DMS153 treated with DMSO at 0.1 percent for 48 hours (cell line): ENCODE data around the gene KRTAP5-10.
"Not testable (repeated sequence)": the region's sequence is repeated elsewhere in the genome, so short reads cannot be mapped to it uniquely, and the experiment has no call there.

ENCODE experiments used
- DNase-seq: peaks from one replicate; lab custom pipeline; 2025; ENCODE audit not compliant: unreplicated experiment; lab: John Stamatoyannopoulos, UW

KRTAP5-10 gene

DNA sequence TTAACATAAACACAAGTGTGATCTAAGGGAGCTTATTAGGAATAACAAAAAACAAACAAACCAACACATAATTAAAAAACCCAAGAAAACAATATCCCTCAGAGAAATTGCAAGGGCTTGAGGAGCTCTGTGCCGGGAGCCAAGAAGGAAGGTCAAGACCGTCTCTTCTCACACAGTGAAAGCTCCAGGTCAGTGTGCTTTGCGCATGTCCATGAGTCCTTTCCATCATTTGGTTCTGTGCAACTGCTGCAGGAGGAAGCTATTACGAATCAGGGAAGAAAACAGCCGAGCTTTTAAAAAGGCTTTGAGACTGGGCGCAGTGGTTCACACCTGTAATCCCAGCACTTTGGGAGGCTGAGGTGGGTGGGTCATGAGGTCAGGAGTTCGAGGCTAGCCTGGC lies 23.0 kb upstream of the KRTAP5-10 start:
- DNase-seq, result no peak

DNA sequence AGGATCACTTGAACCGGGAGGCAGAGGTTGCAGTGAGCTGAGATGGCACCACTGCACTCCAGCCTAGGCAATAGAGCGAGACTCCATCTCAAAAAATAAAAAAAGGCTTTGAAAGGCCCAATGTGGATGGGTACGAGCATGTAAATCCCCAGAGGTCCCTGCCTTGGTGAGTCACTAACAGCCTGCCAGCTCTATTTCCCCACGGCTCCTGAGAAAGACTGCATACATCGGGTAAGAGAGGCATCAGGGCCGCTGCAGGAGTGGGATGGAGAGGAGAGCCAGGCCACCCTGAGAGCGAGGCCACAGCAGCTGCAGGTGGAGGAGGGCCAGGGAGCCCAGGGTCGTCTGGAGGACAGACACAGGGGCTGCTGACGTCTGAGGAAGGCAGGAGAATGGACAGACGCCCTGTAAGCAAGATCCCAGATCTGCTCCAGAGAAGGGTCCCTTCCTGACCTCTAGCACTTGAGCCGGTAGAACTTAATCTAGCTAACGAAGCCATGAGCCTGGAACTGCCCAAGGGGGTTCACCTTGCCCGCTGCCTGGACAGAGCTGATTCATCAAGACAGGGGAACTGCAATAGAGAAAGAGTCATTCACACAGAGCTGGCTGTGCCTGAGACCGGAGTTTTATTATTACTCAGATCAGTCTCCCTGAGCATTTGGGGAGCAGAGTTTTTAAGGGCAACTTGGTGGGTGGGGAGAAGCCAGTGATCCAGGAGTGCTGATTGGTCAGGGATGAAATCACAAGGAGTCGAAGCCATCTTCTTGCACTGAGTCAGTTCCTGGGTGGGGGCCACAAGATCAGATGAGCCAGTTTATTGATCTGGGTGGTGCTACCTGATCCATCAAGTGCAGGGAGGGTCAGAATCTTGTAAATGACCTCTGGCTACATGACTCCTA lies 22.2 kb upstream of the KRTAP5-10 start:
- no peak for DNase-seq

DNA sequence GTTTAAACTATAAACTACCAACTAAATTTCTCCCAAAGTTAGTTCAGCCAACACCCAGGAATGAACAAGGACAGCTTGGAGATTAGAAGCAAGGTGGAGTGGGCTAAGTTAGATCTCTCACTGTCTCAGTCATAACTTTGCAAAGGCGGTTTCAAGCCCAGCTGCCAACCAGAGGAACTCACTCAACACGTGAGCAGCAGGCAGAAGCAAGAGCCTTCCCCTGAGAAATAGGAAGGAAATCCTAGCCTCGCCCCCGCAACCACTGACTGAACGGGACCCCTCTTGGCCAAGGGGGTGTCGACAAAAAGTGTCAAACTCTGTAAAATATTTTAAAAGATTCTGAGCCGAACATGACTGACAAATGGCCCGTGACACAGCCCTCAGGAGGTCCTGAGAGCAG lies 21.5 kb upstream of the KRTAP5-10 start:
- DNase-seq, result no peak

DNA sequence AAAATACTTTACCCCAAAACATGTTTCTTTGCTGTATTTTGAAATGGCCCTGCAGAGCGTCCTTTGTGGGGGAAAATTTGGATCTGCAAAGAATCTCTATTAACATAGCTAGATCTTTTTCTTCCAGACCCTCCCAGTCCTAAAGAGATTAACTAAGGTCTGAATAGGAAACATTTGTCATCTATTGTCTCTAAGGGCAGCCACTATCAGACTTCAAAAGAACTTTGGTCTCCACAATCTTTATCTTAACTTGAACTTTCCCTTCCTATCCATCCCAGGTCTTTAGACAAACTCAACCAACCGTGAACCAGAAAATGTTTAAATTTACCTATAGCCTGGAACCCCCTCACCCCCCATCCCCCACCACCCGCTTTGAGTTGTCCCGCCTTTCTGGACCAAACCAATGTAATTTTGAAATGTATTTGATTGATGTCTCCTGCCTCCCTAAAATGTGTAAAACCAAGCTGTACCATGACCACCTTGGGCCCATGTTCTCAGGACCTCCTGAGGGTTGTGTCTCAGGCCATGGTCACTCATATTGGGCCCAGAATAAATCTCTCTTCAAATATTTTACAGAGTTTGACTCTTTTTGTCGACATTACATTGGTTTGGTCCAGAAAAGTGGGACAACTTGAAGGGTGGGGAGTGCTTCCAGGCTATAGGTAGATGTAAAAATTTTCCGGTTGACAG lies 20.7 kb upstream of the KRTAP5-10 start:
- no peak for DNase-seq

DNA sequence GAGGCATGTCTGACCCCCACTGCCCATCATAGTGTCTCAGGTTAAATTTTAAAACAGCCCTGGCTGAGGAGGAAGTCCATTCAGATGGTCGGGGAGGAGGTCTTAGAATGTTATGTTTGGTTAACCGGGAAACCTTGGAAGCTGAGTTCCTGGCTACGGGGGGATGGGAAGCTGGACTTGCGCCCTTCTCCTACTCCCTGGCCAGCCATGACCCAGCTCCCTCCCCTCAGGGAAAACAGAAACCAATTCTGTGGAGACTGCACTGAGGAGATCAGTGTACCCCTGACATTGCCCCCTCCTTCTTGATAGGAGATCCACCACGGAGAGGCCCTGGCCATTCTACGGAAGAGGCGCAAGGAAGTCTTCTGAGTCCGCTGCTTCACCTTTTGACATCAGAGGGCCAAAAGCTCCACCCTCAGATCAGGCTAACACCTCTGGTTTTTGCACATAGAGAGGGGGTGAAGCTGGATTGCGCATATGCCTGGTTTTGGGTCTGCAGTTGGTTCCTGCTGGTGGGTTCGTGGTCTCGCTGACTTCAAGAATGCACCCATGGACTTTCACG lies 19.9 kb upstream of the KRTAP5-10 start:
- no peak for DNase-seq

DNA sequence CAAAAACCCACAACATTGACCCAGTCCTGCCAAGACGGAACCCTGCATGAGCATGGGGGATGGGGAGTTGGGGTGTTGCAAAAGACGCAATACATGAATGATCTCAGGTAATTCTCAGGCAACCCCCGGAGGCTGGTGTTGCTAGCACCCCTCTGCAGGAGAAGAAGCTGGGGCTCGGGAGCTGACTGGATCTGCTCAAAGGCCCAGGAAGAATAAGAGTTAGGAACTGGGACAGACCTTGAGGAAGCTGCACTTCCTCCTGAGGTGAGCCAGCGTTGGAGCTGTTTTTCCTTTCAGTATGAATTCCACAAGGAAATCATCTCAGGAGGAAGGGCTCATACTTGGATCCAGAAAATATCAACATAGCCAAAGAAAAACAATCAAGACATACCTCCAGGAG lies 17.2 kb upstream of the KRTAP5-10 start, which contains the start of gene KRTAP5-9:
KRTAP5-9 (plus strand) TSS at position 301 of the 400 bp plus-strand sequence. CDS start 238 bp downstream, outside the sequence.
- DNase-seq, result no peak

DNA sequence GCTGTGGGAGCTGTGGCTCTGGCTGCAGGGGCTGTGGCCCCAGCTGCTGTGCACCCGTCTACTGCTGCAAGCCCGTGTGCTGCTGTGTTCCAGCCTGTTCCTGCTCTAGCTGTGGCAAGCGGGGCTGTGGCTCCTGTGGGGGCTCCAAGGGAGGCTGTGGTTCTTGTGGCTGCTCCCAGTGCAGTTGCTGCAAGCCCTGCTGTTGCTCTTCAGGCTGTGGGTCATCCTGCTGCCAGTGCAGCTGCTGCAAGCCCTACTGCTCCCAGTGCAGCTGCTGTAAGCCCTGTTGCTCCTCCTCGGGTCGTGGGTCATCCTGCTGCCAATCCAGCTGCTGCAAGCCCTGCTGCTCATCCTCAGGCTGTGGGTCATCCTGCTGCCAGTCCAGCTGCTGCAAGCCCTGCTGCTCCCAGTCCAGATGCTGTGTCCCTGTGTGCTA lies 16.6 kb upstream of the KRTAP5-10 start:
- no peak for DNase-seq

DNA sequence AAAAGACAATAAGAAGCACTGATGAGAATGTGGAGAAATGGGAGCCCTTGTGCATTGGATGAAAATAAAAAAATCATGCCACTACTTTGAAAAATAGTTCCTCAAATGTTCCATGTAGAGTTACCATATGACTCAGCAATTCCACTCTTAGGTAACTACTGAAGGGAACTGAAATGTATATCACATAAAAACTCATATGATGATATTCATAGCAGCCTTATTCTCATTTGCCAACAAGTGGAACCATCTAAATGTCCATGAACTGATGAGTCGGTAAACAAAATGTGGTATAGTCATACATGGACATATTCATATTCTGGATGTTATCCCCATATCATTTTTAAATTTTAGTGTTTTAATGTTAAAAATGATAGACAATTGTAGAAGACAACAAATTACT lies 13.7 kb upstream of the KRTAP5-10 start:
- no peak for DNase-seq

DNA sequence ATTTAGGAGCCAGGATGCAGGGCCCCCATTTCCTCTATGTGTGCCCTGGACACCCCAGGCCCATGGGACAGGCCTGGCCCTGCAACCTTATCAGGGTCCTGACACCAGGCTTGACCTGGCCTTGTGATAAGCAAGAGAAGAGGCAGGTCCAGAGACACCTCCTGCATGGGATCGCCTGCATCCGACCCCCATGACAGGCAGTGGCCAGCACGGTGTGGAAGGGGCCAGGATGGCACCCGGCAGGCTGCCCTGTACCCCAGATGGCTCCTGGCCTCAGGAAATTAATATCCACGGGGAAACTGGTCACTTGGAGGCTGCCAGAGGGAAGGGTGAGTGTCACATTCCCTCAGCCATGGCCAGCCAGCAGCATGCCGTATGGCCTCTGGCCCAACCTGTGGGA lies 10.4 kb upstream of the KRTAP5-10 start:
- no peak for DNase-seq

DNA sequence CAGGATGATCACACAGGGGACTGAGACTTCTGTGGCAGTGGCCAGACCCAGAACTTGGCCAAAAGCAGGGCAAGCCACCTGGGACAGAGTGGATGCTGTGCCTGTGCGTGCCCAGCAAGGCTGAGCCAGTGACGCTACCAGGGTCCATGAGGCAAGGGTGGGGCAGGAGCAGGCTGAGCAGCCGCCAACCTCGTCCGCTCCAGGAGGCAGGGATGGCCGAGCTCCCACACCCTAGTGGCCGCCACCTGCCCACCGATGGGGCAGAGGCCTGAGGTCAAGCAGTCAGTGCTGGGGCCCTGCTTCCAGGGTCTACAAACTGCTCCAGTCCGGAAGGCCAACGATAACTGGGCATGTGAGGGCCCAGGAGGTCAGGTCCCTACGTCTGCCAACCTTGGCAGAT lies 9.9 kb upstream of the KRTAP5-10 start:
- DNase-seq, result no peak

DNA sequence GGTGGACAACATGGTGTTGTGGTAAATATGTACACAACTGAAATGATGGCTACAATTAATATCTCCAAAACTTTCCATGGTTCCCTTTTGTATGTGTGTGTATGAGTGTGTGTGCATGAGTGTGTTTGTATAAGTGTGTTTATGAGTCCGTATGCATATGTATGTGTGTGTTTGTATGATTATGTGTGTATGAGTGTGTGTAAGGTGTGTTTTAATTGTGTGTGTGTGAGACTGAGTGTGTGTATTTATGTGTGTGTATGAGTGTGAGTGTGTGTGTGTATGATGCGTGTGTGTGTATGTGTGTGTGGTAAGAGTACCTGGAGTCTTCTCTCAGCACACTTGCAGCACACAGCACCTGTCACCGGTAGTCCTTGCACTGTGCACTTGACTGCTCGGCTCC lies 9.3 kb upstream of the KRTAP5-10 start:
- no peak for DNase-seq

DNA sequence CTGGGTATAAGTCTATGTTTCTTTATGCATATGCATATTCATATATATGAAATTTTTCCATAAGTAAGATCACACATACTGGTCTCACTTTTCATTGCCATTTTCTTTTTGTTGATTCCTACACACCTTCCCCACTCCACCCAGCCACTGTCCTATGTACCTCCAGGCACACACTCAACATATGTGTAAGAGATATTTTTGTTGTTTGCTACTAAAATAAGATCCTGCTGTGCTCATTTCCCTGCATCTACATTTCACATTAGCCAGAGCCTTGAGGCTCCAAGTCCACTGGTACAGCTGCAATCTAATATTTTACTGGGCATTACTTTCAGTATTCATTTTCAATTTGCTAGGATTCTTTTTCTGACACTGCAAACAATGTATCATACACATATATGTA lies 8.1 kb upstream of the KRTAP5-10 start:
- no peak for DNase-seq

DNA sequence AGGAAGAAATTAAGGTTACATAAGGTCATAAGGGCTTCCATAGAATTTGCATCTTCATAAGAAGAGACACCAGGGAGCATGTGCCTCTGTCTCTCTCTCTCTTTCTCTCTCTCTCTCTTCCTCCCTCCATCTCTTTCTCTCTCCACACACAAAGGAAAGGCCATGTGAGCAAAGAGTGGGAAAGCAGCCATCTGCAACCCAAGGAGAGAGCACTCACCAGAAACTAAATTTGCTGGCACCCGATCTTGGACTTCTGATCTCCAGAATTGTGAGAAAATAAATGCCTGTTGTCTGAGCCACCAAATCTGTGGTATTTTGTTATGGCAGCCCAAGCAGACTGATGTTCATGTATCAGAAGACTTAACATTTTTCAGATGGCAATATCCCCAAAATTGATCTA lies 6.4 kb upstream of the KRTAP5-10 start:
- DNase-seq, result no peak

DNA sequence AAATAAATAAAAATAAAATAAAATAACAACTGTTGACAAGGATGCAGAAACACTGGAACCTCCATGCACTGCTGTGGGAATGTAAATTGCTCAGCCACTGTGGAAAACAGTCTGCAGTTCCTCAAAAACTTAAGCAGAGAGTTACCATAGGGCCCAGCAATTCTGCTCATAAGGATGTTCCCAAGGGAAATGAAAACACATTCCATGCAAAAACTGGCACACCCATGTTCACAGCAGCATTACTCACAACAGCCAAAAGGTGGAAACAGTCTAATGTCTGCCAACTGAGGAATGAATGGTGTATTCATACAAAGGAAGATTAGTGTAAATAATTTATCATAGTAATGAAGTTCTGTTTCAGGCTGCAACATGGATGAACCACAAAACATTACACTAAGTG lies 3.2 kb upstream of the KRTAP5-10 start:
- no peak for DNase-seq

DNA sequence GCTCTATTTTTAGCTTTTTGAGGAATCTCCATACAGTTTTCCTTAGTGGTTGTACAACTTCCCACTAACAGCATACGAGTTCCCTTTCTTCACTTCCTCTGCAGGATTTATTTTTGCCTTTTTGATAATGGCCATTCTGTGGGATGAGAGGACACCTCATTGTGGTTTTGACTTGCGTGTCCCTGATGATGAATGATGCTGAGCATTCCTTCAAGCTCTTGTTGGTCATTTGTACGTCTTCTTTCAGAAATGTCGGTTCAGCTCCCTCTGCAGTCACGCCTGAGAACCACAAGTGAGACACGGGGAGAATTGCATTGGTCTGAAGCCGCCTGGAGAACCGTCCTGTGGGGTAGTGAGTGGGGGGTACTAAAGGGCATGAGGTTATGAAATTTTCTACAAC lies 2.0 kb upstream of the KRTAP5-10 start:
- no peak for DNase-seq

DNA sequence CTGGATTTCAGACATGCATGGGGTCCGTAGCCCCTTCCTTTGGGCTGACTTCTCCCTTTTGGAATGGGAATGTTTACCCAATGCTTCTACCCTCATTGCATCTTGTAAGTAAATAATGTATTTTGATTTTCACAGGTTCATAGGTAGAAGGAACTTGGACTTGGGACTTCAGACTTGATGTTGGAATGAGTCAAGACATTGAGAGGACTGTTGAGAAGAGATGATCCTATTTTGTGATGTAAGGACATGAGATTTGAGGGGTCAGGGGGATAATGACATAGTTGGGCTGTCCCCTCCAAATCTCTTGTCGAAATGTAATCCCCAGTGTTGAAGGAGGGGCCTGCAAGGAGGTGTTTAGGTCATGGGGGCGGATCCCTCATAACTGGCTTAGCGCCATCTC lies 933 bp upstream of the KRTAP5-10 start:
- no peak for DNase-seq

DNA sequence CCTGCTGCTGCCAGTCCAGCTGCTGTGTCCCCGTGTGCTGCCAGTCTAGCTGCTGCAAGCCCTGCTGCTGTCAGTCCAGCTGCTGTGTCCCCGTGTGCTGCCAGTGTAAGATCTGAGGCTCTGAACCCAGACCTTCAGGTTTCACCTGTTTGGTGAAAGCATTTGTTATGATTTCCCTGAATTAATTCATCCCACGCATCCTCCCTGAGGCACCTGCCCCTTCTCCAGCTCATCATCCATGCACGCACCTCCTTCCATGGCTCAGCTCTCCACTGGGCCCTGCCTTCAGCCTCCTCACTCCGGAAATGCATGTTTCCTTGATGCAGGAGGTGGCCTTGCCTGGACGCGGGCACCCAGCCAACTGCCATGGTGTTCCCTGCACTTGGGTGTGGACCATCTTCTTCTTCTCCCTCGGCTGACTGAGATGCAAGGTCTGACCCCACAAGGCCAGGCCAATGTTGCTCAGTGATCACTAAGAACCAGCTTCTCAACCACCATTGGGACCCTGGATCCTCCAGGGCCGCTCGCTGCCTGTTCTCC lies 788 bp downstream of the KRTAP5-10 start:
- no peak for DNase-seq

DNA sequence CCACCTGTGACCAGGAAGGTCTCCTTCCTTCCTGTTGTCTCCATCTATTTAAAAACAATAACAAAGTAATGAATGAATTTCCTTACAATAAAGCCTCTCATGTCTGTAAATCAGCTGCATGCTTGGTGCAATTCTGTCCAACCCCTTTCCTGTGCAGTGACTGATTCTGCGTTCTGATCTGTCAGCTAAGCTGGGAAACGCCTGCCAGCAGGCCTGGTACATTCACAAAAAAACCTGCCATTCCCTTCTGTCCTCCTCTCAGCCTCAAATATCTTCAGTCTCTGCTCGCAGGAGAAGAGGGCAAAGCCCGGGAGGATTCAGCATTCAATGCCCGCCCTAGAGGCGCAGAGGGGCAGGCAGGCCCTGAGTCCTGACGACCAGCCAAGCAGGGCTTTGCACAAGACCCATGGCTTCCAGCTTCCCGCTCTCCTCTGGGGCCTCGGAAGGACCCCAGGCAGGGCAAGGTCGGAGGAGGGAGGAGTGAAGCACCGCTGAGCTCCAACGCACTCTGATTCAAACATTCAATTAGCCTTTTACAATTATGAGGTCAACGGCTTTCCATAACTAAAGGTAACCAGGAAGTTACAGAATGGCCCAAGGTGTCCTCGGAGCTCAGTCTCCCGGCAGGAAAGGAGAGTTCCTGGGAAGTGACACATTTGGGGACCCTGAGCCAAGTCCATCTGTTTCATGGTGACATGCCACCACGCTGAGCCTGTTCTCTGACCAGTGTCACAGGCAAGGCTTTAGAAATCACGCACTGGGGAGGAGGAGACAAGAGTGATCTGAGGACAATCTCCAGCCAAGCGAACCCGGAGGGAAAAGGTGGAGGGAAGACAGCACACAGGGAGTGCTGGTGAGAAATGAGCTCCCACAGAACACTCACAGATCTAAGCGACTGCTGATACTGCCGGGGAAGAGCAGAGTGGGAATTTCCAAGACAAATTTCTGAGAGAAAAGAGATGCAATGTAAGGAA lies 1.6 kb downstream of the KRTAP5-10 start:
- not testable (repeated sequence) for DNase-seq

DNA sequence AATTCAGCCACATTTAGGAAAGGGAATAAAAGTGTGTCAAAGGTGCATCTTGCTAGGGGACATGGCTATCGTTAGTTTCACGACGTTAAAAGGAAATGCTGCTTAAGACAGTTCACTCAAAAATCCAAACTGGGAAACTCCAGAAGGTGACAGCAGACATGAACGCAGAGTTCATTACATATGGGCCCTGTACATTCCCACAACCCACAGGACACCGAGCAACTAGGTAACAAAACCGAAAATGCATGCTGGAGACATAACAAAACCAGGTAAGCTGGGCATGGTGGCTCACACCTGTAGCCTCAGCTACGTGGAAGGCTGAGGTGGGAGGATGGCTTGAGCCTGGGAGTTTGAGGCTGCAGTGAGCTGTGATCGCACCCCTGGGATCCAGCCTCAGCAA lies 2.3 kb downstream of the KRTAP5-10 start:
- not testable (repeated sequence) for DNase-seq

DNA sequence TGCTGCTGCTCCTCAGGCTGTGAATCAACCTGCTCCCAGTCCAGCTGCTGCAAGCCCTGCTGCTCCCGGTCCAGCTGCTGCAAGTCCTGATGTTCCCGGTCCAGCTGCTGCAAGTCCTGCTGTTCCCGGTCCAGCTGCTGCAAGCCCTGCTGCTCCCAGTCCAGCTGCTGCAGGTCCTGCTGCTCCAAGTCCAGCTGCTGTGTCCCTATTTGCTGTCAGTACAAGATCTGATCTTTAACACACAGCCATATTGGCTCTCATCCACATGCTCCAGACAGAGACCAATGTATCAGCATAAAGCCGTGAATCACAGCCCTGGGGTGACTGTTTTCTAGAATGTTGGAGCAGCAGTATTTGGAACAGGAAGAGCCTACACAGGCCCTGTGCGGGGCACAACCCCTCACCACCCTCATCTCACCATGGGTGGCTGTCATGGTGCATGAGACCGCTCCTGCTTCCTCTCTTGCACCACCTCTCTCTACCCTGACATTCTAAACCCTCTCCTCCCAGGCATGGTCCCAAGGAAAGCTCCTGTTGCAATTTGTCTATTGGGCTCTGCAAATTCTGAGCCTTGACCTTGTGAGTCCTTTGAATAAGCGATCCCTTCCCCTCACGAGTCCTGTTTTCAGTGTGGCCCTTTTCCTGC lies 3.5 kb downstream of the KRTAP5-10 start:
- DNase-seq, result no peak
